Heart left ventricle (tissue), 13 donors: ENCODE data around the gene IL36A.

Source experiments
- CTCF ChIP-seq, 12 donors: fragments of 200-600 bp; sonication (generic) in 4 of 12; IDR thresholded peaks; one replicate each; pipeline versions ENCODE4 v1.5.0 to v1.8.0; 2018 to 2022; ENCODE audit warnings: antibody characterized with exemption in 12 of 12, mild to moderate bottlenecking in 5 of 12
- POLR2A ChIP-seq, 2 donors: fragments of 450-650 bp; IDR thresholded peaks; one replicate each; pipeline ENCODE4 v1.6.1; 2017; ENCODE audit warnings: antibody characterized with exemption in 2 of 2, mild to moderate bottlenecking in 2 of 2, moderate library complexity in 2 of 2
- donor health status: ischemic (EF 13 %, LVEDD 7.1; RV severe dilation, severe dysfunction).
- donor health status: DM: no; HTN: yes; CAD: no.
- donor health status: DM: no; HTN: no; CAD: no.
- donor health status: ischemic (EF 25% LVEDD 6.9; RV normal size, moderate dysfunction).
- donor health status: ischemic (EF 25% LVEDD 5.7; RV mildly dilated, moderate dysfunction).
- donor health status: ischemic (EF 35%, LVEDD 5.7; RV mildly dilated, moderate dysfunction).
- donor health status: nonischemic (EF 11% LVEDD 7.7; RV severe dilation, severe dysfunction).
- donor health status: DM: yes; HTN: yes; CAD: no.
- donor health status: PGD.
- donor health status: ischemic (EF 29% LVEDD 5.4; RV normal size, mild dysfunction).
- donor health status: nonischemic (EF 23%, LVEDD 6.1; RV moderate dilation, normal function).

GRCh38 chr2:113012436-113013335, 7.4 kb downstream of the IL36A start:
- TF ChIP-seq CTCF (IDR thresholded peaks at IDR 0.05) (no peak), POLR2A (IDR thresholded peaks at IDR 0.05) (no peak)
